Tibial nerve (tissue), 4 donors: Measurements from ENCODE around the gene CPNE2.

Experiments used
- CTCF ChIP-seq, 5 experiments: fragments of 200-600 bp in 3 of 5; fragments of 450-650 bp in 2 of 5; sonication (generic) in 3 of 5; IDR thresholded peaks; one replicate each; pipeline ENCODE4 v1.5.1; 2016 to 2019; ENCODE audit warnings: antibody characterized with exemption in 5 of 5, mild to moderate bottlenecking in 3 of 5, moderate library complexity in 2 of 5
- EP300 ChIP-seq, 2 donors: sonication (generic); formaldehyde crosslinking; IDR thresholded peaks; one replicate each; pipeline ENCODE4 v1.6.1; 2017; ENCODE audit warnings: antibody characterized with exemption in 2 of 2, mild to moderate bottlenecking in 1 of 2
- POLR2A ChIP-seq, 2 donors: fragments of 450-650 bp; IDR thresholded peaks; one replicate each; pipeline ENCODE4 v1.6.1; 2017; ENCODE audit warnings: antibody characterized with exemption in 2 of 2, mild to moderate bottlenecking in 2 of 2, moderate library complexity in 2 of 2

- TF ChIP-seq CTCF (IDR thresholded peaks at IDR 0.05) (no peak), POLR2A (IDR thresholded peaks at IDR 0.05) (no peak), EP300 (IDR thresholded peaks at IDR 0.05) (no peak)
Observed at GRCh38 chr16:57126411-57126810, 34.0 kb downstream of the CPNE2 start.
